Fibroblast of skin of right biceps (primary cell): ENCODE data around the gene PANK4.

Source experiments
- DNase-seq: peaks from one replicate; pipeline ENCODE4 v3.0.0-alpha.2; 2013

Gene PANK4

DNA sequence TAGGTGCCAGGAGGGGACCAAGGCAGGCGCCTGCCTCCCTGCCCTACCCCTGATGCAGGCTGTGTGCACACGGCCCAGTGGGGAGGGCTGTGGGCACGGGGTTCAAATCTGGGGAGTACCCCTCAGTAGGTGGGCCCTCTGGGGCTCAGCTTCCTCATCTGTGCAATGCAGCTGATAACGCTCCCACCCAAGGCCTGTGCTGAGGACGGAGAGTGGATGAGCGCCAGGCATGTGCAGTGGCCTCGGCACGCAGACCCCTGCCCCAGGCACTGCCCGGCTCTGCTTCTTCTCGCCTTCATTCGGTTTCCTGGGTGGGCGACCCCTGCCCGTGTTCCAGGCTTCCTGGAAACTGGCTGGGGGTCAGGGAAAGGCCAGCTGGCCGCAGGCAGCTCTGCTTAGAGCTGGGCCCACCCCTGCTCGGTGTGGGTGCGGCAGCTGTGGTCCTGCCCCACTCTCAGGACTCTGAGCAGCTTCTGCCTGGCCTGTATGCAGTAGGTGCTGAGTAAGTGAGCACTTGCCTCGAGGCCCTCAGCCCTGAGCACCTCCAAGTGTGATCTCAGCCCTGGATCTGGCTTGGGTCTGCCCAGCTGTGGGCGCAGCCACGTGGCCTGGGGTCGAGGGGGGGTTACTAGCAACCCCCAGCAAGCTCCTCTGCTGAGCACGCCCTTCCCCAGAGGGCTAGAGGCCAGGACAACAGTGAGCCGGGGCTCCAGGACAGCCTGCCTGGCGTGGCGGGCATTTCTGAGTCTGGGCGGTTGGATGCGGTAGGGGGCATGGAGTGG lies 17.9 kb upstream of the PANK4 start:
- no peak for DNase-seq

DNA sequence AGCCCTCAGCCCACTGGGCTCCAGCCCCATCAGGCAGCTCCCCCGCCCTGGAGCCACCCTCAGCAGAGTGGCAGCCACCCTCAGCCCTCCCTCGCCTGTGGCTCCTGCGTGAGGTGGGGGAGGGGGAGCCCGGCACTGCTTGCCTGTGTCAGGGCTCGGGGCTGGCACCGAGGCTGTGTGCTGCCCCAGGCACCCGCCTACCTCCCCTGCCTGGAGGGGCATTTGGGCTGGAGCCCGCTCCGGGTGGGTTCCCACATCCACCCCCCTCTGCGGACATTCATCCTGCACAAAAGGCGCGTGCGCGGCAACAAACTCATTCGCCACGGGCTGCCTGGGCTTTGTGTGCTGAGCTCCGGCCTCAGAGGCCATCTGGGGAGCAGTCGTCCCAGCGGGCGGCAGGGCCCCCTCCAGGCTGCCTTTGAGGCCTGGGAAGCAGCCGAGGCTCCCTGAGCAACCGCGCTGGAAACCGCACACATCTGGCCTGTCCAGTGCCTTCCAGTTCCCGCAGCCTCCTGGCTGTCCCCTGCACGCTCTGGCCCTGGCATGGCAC lies 17.2 kb upstream of the PANK4 start:
- peak; percentile 23 for DNase-seq

- DNase-seq, result no peak
Observed at GRCh38 chr1:2542246-2542915, 16.0 kb upstream of the PANK4 start.

GRCh38 chr1:2541619-2542245 lies 15.3 kb upstream of the PANK4 start:
- no peak for DNase-seq

GRCh38 chr1:2540816-2541492 lies 14.6 kb upstream of the PANK4 start:
- no peak for DNase-seq

DNA sequence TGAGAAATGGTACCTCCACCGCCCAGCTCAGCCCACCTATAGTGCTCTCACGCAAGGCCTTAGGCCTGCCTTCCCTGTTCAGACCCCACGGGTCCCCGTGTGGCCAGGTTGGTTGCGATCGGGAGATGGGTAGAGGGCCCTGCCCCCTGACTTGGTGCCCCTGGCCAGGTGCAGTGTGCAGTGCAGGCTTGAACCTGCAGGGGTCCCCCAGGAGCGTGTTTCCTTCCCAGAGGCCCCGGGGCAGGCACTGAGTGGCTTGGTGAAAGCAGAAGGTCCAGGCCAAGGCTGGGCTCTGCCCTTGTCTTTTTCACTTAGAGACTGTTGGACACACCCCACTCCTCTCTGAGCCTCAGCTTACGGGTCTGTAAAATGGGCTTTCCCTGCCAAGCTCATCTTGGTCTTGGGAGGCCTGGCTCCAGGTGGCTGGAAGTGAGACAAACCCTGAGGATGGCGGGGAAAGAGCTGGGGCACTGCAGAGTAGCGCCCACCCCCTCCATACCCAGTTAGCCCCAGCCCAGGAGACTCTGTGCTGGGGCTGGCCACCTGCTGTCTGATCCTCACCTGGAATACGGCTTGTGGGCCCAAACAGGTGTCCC lies 13.0 kb upstream of the PANK4 start:
- no peak for DNase-seq

GRCh38 chr1:2538872-2539271 lies 12.5 kb upstream of the PANK4 start:
- no peak for DNase-seq

- no peak for DNase-seq
Observed at GRCh38 chr1:2538376-2538775, 12.0 kb upstream of the PANK4 start.

- DNase-seq, result no peak
Observed at GRCh38 chr1:2537784-2538115, 11.4 kb upstream of the PANK4 start.

- DNase-seq, result no peak
Observed at GRCh38 chr1:2535981-2536380, 9.6 kb upstream of the PANK4 start.

- no peak for DNase-seq
Observed at GRCh38 chr1:2535455-2535854, 9.1 kb upstream of the PANK4 start.

DNA sequence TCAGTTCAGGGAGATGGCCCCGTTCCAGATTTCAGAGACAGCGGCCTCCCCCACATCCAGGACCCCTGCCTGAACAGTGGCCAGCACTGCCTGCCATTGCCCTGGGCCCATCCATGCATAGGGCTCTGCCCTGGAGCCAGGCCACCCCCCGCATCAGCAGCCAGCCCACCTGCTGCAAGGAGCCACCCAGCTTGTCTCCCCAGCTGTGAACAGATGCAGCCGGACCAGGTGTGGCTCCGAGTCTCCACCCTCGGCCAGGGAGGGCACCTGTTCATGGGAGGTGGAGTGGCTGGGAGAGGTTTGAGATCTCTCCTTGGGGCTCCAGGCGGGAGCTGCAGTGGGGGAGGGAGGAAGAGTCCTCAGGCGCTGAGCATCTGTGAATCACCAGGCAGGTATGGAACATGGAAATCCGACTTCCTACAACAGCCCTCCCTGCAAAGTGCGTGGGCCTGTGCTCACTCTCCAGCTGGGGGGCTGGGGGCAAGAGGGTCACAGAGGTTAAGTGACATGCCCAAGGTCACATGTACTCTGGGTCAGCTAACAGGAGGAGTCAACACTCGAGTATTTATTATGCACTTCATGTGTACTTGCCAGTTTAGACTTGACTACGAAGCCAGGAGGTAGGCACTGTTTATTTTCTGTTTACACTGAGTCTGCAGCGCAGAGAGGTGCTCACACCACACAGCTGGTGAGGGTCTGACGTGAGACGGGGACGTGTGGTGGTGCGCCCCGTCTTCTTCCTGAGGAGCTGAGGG lies 8.5 kb upstream of the PANK4 start:
- peak; percentile 72 for DNase-seq

DNA sequence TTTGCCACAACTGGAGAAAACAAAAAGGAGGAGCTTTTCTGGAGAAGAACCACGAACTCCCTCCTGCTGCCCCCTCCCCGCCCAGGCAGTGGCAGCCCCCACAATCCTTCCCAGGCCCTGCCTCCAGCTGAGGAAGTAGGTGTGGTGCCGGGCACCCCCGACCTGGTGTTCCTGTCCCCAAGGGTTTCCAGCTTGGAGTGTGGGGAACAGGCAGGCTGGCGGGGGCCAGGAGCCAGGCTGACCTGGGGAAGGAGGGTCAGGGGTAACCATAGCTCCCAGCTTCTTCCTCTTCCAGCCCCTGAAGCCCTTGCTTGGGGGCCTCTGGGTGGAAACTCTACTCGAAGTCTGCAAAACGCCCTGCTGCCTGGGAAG lies 7.9 kb upstream of the PANK4 start:
- DNase-seq, result no peak

DNA sequence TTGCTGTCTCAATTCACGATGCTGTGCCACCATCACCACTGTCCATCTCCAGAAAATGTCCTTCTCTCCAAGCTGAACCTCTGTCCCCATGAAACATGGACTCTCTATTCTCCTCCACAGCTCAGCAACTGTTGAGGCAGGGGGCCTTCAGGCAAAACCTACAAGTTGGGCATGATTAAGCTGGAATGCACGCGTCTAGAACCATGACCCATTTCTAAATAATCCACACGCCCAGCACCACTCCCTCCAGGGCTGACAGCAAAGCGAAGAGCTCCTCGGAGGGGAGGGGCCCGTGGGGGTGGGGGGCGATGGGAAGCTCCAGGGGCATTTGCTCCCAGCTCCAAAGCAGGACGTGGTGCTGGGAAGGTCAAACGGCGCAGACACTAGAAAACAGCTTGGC lies 7.0 kb upstream of the PANK4 start:
- DNase-seq, result peak; percentile 74

GRCh38 chr1:2532485-2533160 lies 6.2 kb upstream of the PANK4 start:
- no peak for DNase-seq

- DNase-seq, result no peak
Observed at GRCh38 chr1:2530513-2531361, 4.3 kb upstream of the PANK4 start.

DNA sequence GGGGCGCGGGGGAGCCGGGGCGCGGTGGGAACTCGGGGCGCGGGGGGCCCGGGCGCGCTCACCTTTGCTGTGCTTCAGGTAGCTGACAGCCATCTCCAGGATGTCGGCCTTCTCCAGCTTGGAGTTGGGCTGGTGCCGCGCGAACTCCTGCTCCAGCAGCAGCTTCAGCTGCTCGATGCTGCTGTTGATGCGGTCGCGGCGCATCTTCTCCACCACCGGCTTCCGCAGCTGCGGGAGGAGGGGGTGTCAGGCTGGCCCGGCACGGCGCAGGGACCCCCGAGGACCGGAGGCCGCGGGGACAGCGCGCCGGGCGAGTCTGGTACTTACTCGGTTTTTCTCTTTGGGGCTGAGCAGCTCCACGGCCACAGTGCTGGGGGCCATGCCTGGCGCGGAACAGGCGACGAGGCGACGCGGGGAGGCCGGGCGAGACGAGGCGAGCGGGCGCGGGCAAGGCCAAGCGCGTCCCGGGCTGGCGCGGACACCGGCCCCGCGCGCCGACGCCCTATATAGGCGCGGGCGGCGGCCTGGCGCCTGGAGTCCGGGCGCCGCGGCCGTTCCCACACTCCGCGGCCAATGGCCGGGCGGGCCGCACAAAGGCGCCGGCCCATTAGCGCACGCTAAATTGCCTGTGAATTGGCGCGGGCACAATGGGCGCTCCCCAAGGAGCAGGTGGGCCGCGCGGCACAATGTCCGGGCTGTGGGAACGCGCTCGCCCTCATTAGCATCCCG lies 3.6 kb upstream of the PANK4 start, which contains the start of gene HES5:
Gene HES5 (minus strand): TSS at position 480 of the 729 bp plus-strand sequence. CDS start 99 bp downstream, at position 381.
- no peak for DNase-seq

- no peak for DNase-seq
Observed at GRCh38 chr1:2528966-2529783, 2.8 kb upstream of the PANK4 start.

- no peak for DNase-seq
Observed at GRCh38 chr1:2528611-2528965, 2.2 kb upstream of the PANK4 start.
